ENCODE measurements around the gene RBM14.

DNA sequence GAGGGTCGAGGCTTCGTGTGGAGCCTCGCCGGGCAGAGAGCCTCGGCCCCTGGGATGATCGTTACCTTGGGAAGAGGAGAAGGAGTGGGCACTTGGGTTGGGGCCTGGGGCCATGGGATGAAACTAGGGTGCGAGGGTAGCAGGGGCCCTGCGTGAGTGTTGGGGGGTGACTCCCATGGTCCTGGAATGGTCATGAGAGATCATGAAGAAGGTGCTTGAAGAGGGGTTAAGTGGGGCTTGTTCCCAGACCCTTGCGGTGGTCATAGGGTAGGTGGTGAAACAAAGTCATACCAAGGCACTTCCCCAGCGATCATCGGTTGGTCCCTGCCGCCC lies 23.2 kb upstream of the RBM14 start:
- TF ChIP-seq, protein P1, sequence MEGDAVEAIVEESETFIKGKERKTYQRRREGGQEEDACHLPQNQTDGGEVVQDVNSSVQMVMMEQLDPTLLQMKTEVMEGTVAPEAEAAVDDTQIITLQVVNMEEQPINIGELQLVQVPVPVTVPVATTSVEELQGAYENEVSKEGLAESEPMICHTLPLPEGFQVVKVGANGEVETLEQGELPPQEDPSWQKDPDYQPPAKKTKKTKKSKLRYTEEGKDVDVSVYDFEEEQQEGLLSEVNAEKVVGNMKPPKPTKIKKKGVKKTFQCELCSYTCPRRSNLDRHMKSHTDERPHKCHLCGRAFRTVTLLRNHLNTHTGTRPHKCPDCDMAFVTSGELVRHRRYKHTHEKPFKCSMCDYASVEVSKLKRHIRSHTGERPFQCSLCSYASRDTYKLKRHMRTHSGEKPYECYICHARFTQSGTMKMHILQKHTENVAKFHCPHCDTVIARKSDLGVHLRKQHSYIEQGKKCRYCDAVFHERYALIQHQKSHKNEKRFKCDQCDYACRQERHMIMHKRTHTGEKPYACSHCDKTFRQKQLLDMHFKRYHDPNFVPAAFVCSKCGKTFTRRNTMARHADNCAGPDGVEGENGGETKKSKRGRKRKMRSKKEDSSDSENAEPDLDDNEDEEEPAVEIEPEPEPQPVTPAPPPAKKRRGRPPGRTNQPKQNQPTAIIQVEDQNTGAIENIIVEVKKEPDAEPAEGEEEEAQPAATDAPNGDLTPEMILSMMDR (IDR thresholded peaks at IDR 0.05), result no peak
- no peak for TF ChIP-seq POLR2A (IDR thresholded peaks at IDR 0.05)

Data from body of pancreas (tissue), 4 donors.